ENCODE measurements around the gene SLC10A7.

- TF ChIP-seq POLR2A (IDR thresholded peaks at IDR 0.05): no peak
- TF ChIP-seq POLR2AphosphoS5 (IDR thresholded peaks at IDR 0.05): no peak
- TF ChIP-seq CTCF (IDR thresholded peaks at IDR 0.05): no peak
- no peak for TF ChIP-seq EP300 (IDR thresholded peaks at IDR 0.05)
These were observed 85.8 kb downstream of the SLC10A7 start for GRCh38 chr4:146435962-146436361.
